K562 (cell line): Measurements from ENCODE around the gene UBE2N. TPM values are rescaled to one million over a fixed set of nuclear protein-coding genes. Genes with fewer than 3 reads are reported as not detected.

ENCODE experiments used
- BDP1 ChIP-seq: IDR thresholded peaks from 3 replicates; pipeline ENCODE4 v1.6.1; 2011; ENCODE audit not compliant: insufficient read length, insufficient read depth
- HNRNPUL1 ChIP-seq: fragments of 200-400 bp; formaldehyde crosslinking; IDR thresholded peaks from 2 replicates; pipeline ENCODE4 v1.6.1; 2017; ENCODE audit warnings: low read length
- JUN ChIP-seq, 2 experiments: sonication (generic) in 1 of 2; formaldehyde crosslinking in 1 of 2; IDR thresholded peaks; 2 replicates each; pipeline versions ENCODE4 v1.6.1 to v1.8.0; 2012 to 2022; ENCODE audit warnings: borderline replicate concordance in 2 of 2, mild to moderate bottlenecking in 2 of 2, improper control_type of control experiment in 1 of 2, low read depth in 1 of 2, low read length in 1 of 2, missing genetic modification reagents in 1 of 2
- KLF13 ChIP-seq: fragments of 450-650 bp; IDR thresholded peaks from 2 replicates; pipeline ENCODE4 v1.6.1; 2016; ENCODE audit warnings: missing genetic modification characterization, low read depth, mild to moderate bottlenecking, missing compliant biosample characterization, moderate library complexity, borderline replicate concordance
- L3MBTL2 ChIP-seq: fragments of 450-650 bp; IDR thresholded peaks from 2 replicates; pipeline ENCODE4 v1.6.1; 2016; ENCODE audit warnings: mild to moderate bottlenecking, moderate library complexity
- LCOR ChIP-seq: sonication (generic); formaldehyde crosslinking; IDR thresholded peaks from 2 replicates; pipeline ENCODE4 v1.8.0; 2022; ENCODE audit warnings: mild to moderate bottlenecking, missing genetic modification reagents
- MAFG ChIP-seq: fragments of 450-650 bp; conservative IDR thresholded peaks from 2 replicates; pipeline ENCODE4 v1.6.1; 2016; ENCODE audit warnings: missing genetic modification characterization, missing compliant biosample characterization
- MITF ChIP-seq: IDR thresholded peaks from 2 replicates; pipeline ENCODE4 v1.6.1; 2014; ENCODE audit warnings: antibody characterized with exemption
- MYNN ChIP-seq, 2 experiments: sonication (generic); formaldehyde crosslinking in 1 of 2; IDR thresholded peaks; 2 replicates each; pipeline versions ENCODE4 v1.5.0 to v1.6.1; 2016 to 2020; ENCODE audit warnings: antibody characterized with exemption in 1 of 2, missing genetic modification reagents in 1 of 2
- NRF1 ChIP-seq, 2 experiments: fragments of 450-650 bp; IDR thresholded peaks in 1 of 2; conservative IDR thresholded peaks in 1 of 2; 2 replicates each; pipeline ENCODE4 v1.6.1; 2014; ENCODE audit warnings: mild to moderate bottlenecking in 2 of 2
- POLR2H ChIP-seq: IDR thresholded peaks from 2 replicates; pipeline ENCODE4 v1.6.1; 2016; ENCODE audit warnings: missing genetic modification characterization, low read depth, mild to moderate bottlenecking, control low read depth, missing compliant biosample characterization, moderate library complexity
- POLR3A ChIP-seq: IDR thresholded peaks from 2 replicates; pipeline ENCODE4 v1.6.1; 2011; ENCODE audit warnings: borderline replicate concordance, mild to moderate bottlenecking, moderate library complexity; ENCODE audit not compliant: insufficient read length, insufficient read depth; ENCODE audit errors: extremely low read depth
- SIN3B ChIP-seq: fragments of 450-650 bp; IDR thresholded peaks from 2 replicates; pipeline ENCODE4 v1.6.1; 2017; ENCODE audit warnings: low read depth, mild to moderate bottlenecking, moderate library complexity
- SP2 ChIP-seq: IDR thresholded peaks from 2 replicates; pipeline ENCODE4 v1.6.1; 2011; ENCODE audit warnings: mild to moderate bottlenecking, low read depth, low read length, moderate library complexity; ENCODE audit not compliant: poor library complexity, severe bottlenecking; ENCODE audit errors: extremely low read depth
- SPI1 ChIP-seq: IDR thresholded peaks from 2 replicates; pipeline ENCODE4 v1.6.1; 2011; ENCODE audit warnings: low read depth, low read length, control low read depth, borderline replicate concordance
- SRSF3 ChIP-seq: fragments of 200-400 bp; formaldehyde crosslinking; IDR thresholded peaks from 2 replicates; pipeline ENCODE4 v1.6.1; 2016; ENCODE audit warnings: mild to moderate bottlenecking, low read length, moderate library complexity; ENCODE audit not compliant: insufficient read depth
- STAT5A ChIP-seq: IDR thresholded peaks from 2 replicates; pipeline ENCODE4 v1.6.1; 2012; ENCODE audit warnings: low read length, inconsistent platforms, borderline replicate concordance
- TBL1XR1 ChIP-seq, 2 experiments: IDR thresholded peaks; 2 replicates each; pipeline ENCODE4 v1.6.1; 2012; ENCODE audit warnings: improper control_type of control experiment in 2 of 2, low read length in 2 of 2, mild to moderate bottlenecking in 1 of 2
- TOE1 ChIP-seq, 2 experiments: fragments of 450-650 bp in 1 of 2; sonication (generic) in 1 of 2; formaldehyde crosslinking in 1 of 2; IDR thresholded peaks; 2 replicates each; pipeline versions ENCODE4 v1.7.1 to v1.8.0; 2016 to 2022; ENCODE audit warnings: borderline replicate concordance in 2 of 2, mild to moderate bottlenecking in 2 of 2, antibody characterized with exemption in 1 of 2, inconsistent platforms in 1 of 2, low read depth in 1 of 2, missing genetic modification reagents in 1 of 2, moderate library complexity in 1 of 2
- XRCC4 ChIP-seq: IDR thresholded peaks from one replicate; pipeline ENCODE4 v1.6.1; 2011; ENCODE audit not compliant: insufficient read depth, insufficient read length; ENCODE audit errors: extremely low read depth
- ZFX ChIP-seq: sonication (generic); formaldehyde crosslinking; IDR thresholded peaks from 2 replicates; pipeline ENCODE4 v1.8.0; 2022; ENCODE audit warnings: mild to moderate bottlenecking, missing genetic modification reagents, moderate library complexity
- ZNF3 ChIP-seq: fragments of 250-450 bp; sonication (Bioruptor Pico); IDR thresholded peaks from 2 replicates; pipeline ENCODE4 v1.5.0; 2021; ENCODE audit warnings: mild to moderate bottlenecking, moderate library complexity
- ZNF398 ChIP-seq: fragments of 250-450 bp; sonication (Bioruptor Pico); IDR thresholded peaks from 2 replicates; pipeline ENCODE4 v1.8.0; 2021; ENCODE audit warnings: moderate library complexity, mild to moderate bottlenecking, inconsistent platforms
- polyA plus RNA-seq, 8 experiments: library from polyadenylated mRNA; depleted of rRNA in 4 of 8; stranded (reverse) in 5 of 8; unstranded in 3 of 8; fragments of >200 nt; fragmentation: Nextera tagmentation in 2 of 8; fragmentation: Illumina TruSeq in 1 of 8; extraction: Ambion mirVana in 2 of 8; extraction: Trizol in 1 of 8; gene quantifications; 2 replicates each; pipeline versions ENCODE4 v1.2.1 to v1.2.3, GENCODE V29; 2011 to 2014; ENCODE audit warnings: inconsistent platforms in 1 of 8, missing spikeins in 1 of 8
- total RNA-seq, 7 experiments: library from RNA; depleted of rRNA in 6 of 7; stranded (reverse); fragments of >200 nt in 6 of 7; fragmentation: Illumina TruSeq in 2 of 7; extraction: Trizol in 2 of 7; gene quantifications; 2 replicates each; pipeline versions ENCODE4 v1.2.1 to v1.2.3, GENCODE V29; 2011 to 2021; ENCODE audit warnings: low replicate concordance in 1 of 7

The UBE2N gene
- total and polyA plus RNA-seq, 9 of the 15 experiments (the other 6 are each of a cell fraction or from before 2014, with no cell fraction given) = 189 to 826 (median 260) TPM

GRCh38 chr12:93376436-93377251, 65.1 kb downstream of the UBE2N start (continued):
- TF ChIP-seq POLR2H (tag) (peak; percentile 24), TOE1 (IDR thresholded peaks at IDR 0.05; ENCODE audit: borderline replicate concordance) (no peak; the same call in 1 of the 2 replicates), TOE1 (CRISPR knock-in tag; IDR thresholded peaks at IDR 0.05; ENCODE audit: borderline replicate concordance, low read depth) (no peak), MAFG (tag) (no peak), JUN (IDR thresholded peaks at IDR 0.05; ENCODE audit: borderline replicate concordance, low read depth, low read length) (no peak), JUN (CRISPR knock-in tag; IDR thresholded peaks at IDR 0.05; ENCODE audit: borderline replicate concordance) (no peak), L3MBTL2 (peak; percentile 26; the same call in 1 of the 2 replicates), SP2 (no peak), XRCC4 (no peak), MYNN (IDR thresholded peaks at IDR 0.05) (peak; percentile 59; the same call in 1 of the 2 replicates), MYNN (CRISPR knock-in tag; IDR thresholded peaks at IDR 0.05) (no peak), KLF13 (tag) (peak; percentile 29; the same call in 1 of the 2 replicates), HNRNPUL1 (no peak), SIN3B (no peak), MITF (no peak), BDP1 (no peak), SPI1 (peak; percentile 69; the same call in 1 of the 2 replicates), POLR3A (no peak), LCOR (CRISPR knock-in tag) (no peak), STAT5A (peak; percentile 46), ZNF3 (CRISPR knock-in tag) (no peak), SRSF3 (no peak), ZNF398 (CRISPR knock-in tag) (no peak), TBL1XR1 (IDR thresholded peaks at IDR 0.05; ENCODE audit: low read length in 2 of 2) (no peak), ZFX (CRISPR knock-in tag) (peak; percentile 52), NRF1 (conservative IDR thresholded peaks at IDR 0.05 in 1 of 2, IDR thresholded peaks at IDR 0.05 in 1 of 2) (no peak)
